GM21619 (cell line): ENCODE results near the gene ZNF862.
"Not testable (repeated sequence)": the region's sequence is repeated elsewhere in the genome, so short reads cannot be mapped to it uniquely, and the experiment has no call there.

Experiments
- ATAC-seq: cut with Tn5 transposase; IDR thresholded peaks from one replicate; pipeline ENCODE4 v1.9.1; 2021; ENCODE audit not compliant: unreplicated experiment

Gene ZNF862

DNA sequence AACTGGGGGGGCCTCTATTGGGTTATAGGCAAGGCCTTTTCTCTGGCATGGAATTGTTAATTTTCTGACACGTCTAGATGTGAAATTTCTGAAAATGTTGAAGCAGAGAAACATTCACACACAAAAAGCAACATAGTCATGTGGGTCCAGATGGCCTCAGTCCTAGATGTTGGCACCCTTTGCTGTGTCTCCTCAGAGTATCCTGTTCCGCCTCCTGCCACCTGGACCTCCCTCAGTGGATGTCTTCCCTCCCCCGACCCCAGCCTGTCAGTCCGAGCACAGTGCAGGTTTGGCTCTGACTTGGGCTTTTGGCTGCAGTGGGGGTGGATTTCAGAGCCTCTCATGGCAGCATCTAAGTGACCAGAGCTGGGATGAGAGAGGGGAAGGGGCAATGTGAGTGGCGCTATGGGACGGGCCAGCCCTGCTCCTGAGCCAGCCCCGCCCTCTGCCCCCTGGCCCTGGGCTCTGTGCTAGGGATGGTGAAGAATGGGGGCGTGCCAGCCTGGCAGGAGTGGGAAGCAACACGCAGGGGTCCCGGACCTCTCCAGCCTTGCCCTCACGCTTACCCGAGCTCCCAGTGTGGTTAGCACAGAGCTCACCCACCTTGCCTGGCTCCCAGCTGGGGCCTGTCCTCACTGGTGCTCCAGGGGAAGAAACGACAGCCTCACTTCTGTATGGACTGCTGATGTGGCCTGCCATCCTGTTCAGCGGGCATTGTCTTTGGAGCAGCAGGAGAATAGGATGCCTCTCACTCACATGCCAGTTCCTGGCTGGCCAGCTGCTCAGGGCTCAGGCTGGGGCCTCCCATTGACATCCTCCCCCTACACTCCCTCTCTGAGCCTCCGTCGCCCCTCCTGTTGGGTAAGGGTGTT lies 41.8 kb downstream of the ZNF862 start:
- no peak for ATAC-seq

DNA sequence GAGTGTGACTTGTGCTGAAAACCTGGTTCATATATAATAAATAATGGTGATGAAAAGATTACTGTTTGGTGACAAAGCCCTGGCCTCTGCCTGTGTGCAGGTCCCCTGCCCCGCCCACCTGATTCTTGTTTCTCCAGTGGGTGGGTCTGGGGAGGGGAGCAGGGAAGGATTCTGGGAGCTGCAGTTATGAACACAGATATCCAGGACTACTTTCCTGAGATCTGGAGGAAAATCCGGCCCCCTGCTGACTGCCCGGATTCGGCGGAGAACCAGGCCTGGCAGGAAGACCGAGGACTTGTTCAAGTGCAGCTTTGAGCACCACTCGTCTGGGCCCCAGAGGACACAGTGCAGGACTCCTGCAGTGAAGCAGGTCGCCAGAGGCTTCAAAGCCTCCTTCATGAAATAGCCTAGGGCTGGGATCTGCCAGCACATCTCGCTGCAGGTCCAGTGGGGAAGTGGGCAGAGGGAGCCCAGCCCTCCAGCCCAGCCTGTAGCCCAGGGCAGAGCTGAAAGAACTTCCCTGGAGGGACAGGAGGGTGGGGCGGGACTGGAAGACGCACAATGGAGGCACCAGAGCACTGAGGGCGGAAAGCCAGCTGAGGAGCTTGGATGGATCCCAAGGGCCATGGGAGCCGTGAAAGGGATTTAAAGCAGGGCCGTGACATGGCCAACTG lies 42.6 kb downstream of the ZNF862 start:
- ATAC-seq: no peak

DNA sequence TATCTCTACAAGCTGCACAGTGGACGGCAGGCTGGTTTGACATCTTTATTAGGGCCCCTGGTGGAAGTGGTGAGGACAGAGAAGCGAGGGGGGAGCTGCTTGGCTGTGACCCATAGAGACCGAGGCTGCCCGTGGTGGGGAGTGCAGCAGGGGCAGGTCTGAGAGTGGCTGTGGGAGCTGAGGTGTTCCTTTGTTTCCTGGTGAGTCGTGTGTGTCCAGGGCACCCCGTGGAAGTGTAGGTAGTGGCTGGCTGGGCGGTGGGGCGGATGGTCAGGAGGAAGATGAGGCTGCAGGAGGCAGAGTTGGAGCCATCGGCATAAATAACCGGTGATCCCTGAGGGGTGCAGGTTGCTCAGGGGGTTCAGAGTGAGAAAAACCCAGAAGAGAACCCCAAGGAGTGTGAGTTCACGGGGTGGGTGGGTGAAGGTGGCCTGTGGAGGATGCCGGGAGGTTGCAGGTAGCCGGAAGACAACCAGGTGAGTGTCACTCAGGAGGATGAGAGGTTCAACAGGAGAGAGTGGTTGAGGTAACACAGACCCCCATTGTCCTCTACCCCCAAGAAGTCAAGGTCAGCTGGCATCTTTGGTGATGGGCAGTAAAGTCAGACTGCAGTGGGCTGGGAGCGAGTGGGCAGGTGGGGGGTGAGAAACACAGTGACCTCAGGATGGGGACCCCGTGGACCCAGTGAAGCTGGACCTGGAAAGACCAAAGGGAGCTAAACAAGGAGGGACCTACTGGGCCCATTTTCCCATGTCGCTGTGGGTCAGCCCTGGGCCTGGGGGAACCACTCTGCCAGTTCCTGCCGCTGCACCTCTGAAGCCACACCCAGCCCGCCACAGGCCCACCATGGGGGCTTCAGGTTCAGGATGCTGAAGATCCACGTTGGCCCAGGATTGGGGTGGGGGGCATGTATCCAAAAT lies 43.4 kb downstream of the ZNF862 start:
- no peak for ATAC-seq

DNA sequence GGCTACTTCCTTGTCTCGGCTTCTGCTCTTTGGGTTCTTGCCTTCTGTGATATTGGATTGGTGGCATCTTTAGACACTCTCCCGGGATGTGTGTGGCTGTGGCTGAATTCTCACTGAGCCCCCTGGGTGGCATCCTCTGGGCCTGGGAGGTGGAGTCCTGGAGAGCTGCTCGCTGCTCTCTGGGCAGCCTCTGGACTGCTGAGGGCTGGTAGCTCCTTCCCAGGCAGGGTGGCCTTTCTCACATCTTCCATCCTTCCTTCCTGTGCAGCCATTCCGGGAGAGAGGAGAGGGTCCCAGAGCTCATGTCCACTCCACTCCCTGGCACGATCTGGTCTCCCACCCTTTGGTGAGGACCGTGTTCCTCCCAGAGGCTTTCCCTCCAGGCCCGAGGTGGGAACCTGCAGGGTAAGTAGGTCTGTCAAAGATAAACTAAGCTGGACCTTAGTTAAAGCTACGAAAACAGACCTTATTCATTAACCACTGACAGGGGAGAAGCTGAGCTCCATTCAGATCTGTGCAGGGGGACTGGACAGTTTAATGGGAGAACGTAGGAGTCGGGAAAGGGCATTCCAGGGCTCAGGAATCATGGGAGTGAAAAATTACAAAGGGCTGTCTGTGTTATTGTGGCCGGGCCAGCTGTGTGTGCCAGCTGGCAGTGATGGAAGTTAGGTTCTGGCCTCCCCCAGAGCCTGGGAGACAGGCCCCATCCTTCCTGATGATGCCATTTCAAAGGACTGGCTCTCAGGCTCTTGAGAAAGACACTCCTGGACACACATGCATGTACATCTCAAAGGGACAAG lies 44.3 kb downstream of the ZNF862 start:
- no peak for ATAC-seq

DNA sequence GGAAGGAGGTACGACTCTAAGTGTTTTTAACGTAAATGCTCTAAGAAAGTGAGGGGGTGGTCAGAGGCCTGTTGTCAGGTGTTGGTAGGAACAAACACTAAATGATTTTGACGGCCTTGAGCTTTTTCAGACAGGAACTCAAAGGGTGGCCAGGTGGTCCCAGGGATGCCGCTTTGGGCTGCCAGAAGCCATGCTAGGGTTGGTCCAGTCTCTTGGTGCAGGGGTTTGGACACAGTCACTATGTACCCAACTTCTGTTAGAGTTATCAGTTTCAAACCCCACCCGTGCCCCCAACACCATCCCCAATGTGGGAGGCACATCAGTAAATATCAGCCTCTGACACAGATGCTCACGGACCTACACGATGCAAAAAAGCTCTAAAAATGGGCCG lies 44.9 kb downstream of the ZNF862 start:
- ATAC-seq: no peak

DNA sequence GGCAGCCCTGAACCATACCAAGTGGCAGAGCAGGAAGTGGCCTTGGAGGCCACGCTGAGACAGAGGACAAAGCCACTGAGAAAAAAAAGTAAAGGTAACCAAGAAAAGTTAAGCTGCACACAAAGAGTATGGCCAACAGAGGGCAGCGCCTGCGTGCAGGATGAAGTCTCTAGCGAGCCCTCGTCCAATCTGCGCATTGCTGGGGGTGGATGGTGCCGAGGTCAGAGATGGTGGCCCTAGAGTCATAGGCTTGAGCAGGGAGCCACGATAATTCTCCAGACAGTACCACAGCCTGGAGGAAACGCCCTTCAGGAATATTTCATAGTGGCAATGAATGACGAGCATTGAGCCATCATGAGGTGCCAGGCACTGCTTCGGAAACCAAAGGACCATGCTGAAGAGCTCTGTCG lies 45.3 kb downstream of the ZNF862 start:
- ATAC-seq: peak; percentile 87

DNA sequence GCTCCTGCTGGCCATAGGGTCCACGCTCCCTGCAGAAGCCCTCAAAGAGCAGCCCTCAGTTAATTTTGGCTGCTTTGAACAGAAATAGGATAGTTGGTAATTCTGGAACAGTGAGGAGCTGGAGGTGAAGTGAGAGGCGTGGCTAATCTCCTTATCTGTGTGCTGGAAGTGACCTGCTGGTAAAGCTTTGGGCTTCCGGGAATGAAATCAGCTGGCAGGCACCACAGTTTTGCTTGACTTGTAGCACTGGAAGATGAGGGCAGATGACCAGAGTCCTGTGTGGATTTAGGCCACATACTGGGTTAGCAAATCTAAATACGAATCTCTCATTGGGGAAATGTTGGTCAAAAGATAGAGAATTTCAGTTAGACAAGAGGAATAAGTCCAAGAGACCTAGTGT lies 45.8 kb downstream of the ZNF862 start:
- ATAC-seq: no peak

DNA sequence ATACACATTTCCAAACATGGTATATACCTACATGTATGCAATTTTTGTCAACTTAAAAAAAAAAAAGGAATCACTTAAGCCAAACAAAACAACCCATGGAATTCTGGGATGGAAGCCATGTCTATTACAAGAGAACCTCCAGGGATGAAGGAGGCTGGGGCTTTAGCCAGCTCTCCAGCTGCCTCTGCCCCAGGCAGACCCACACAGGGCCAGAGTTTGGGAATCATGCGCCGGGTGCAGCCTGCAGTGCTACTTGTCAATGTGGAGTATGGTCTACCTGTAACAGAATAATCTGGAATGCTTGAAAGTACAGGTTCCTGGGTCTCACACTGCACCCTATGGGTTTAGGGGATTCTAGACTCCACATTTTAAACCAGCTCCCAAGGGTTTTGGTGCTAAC lies 46.4 kb downstream of the ZNF862 start:
- ATAC-seq: no peak

DNA sequence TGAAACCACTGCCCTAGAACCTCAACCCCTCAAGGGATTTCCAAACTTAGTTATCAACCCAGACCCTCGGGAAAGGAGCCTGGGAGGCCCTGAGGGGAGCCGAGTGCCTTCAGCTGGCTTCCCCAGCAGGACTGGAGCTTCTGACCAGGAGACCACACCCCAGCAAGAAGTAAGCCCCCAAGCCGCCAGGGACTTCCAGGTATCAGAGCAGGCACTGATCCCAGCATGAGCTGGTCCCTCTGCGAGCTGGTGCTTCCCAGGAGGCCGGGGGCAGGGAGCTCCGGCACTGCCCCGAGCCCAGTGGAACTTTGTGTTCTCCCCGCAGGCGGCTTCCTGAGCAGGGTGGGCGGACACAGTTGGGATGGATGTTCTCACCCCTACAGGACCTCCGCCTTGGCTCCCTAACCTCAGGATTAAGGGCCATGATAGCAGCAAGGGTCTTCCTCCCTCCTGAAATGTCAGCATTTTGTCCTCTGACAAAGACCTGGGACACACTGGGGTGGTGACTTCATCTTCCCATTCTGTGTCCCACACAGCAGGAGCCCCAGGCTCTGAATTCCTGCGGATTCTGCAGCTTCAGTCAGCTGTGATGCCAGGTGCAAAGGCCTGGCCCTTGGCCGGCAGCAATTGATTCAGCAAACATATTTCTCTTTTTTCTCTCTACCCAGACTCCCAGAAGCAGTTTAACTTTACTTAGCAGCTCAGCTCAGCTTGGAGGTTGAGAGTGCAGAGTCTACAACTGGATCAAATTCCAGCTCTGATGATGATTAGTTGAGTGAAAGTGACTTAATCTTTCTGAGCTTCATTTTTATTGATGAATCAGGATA lies 47.2 kb downstream of the ZNF862 start:
- no peak for ATAC-seq

DNA sequence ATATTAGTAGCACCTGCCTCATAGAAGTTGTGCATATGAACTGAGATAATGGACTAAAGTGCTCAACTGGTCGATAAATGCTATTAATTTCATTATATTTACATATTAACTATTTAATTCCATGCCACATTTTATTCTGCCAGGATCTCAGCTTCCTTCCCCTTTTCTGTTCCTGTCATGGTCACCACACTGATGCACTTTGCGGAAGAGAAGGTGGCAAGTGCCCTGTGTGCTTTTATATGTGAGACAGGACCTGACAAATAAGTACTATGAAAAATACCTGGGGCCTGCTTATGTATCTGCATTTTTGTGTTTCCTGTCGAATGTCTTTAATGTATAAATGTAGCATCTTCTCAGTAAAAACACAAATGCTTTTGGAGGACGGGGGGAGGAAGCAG lies 47.8 kb downstream of the ZNF862 start:
- no peak for ATAC-seq

DNA sequence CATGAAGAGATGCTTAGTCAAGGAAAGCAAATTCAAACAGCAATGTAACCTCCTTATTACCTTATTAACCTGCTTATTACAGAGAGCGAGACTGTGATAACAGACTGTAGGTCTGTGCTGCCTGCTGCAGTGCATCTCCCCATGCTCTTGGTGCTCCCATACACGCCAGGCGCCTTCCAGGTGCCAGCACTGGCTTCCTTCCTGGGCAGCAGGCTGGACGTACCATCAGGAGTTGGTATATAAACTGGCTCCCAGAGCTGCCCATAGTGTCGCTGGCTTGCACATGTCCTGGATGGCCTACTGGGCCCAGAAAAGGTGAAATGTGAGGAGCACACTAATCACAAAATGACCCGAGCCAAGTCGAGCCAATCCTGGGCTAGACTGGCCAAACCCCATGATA lies 49.1 kb downstream of the ZNF862 start:
- ATAC-seq: no peak

DNA sequence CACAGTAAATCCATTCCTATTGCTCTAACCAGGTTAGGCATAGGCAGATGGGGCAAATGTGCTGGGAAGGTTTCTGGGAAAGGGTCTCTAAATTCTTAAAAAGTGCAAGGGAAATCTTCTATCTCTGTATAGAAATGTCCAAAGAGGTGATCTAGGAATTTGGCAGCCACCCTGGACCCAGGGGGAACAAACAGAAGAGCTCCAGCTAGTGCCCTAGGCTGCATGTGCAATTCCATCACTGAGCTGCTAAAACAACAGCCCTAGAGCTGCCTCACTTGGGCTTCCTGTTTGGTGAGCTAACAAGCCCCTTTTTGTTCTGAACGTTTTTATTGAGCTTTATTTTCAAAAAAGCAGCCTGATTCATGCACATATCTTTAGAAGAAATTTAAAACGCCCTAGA lies 52.5 kb downstream of the ZNF862 start:
- ATAC-seq: not testable (repeated sequence)

DNA sequence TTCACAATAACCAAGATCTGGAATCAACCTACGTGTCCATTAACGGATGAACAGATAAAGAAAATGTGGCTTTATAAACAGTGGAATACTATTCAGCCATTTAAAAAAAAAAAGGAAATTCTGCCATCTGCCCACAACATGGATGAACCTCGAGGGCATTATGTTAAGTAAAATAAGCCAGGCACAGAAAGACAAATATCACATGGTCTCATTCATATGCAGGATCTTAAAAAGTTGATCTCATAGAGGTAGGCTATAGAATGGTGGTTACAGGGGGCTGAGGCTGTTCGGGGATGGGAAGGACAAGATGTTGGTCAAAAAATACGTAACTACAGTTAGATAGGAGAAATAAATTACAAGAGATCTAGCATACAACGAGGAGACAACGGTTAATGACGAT lies 56.8 kb downstream of the ZNF862 start:
- ATAC-seq: not testable (repeated sequence)

DNA sequence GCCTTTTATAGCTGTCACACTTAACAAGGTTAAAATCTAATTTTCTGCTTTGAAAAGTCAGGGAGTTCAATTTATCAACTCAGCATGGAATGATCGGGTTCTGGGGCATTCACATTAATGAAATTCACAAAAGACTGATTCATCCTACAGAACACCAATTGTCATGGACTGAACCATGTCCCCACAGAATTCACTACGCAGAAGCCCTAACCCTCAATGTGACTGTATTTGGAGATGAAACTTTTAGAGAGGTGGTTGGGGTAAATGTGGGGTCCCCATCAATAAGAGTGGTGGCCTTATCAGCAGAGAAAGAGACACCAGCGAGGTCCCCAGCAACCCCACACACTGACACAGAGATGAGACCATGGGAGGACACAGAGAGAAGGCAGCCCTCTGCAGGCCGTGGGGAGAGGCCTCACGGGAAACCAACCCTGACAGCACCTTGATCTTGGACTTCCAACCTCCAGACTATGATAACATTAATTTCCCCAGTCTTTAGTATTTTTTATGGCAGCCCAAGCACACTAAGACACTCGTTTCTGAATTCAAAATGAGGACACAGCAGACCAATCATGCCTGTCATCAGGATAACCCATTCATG lies 69.7 kb downstream of the ZNF862 start:
- not testable (repeated sequence) for ATAC-seq

DNA sequence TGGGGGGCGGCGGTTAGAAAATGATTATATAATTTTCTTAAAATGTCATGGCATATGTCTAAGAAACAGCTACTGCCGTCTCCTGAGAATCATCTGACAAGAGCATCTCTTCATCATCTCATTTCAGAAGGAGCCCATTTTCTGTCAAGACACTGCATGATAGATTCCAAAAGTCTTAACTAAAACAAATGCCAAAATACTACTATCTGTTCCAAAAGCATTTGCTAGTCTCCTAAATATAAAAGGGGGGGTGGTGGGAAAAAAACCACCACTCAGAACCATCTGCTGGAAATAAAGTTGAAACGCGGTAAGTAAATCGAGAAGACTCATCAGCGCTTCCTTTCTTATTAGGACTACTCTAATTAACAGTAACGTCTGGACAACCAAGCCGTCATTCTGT lies 72.0 kb downstream of the ZNF862 start:
- ATAC-seq: not testable (repeated sequence)

DNA sequence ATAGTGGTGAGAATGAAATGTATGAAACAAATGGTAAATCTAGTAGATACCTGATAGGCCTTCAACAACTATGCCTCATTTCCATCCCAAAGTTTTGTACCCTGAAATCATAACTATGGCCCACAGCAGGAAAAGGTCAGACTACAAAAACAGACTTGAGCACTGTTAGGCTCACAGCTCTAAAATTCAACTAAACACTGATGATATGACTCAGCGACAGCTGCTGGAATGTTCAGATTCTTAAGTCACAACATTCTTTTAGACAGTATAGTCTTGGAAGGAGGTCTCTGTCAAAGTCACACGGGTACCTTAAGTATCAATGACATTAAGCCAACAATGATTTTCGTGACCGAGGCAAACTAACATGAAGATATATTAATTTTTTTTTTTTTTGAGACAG lies 74.0 kb downstream of the ZNF862 start:
- ATAC-seq: not testable (repeated sequence)
